Spleen (tissue), 7 donors: ENCODE measurements around the gene KCND2.

Experiments used
- POLR2A ChIP-seq, 3 donors: fragments of 450-650 bp; IDR thresholded peaks; one replicate each; pipeline ENCODE4 v1.5.1; 2017; ENCODE audit warnings: antibody characterized with exemption in 3 of 3, mild to moderate bottlenecking in 1 of 3
- POLR2AphosphoS5 ChIP-seq, 3 donors: sonication (generic); formaldehyde crosslinking; IDR thresholded peaks; one replicate each; pipeline ENCODE4 v1.5.1; 2017; ENCODE audit warnings: antibody characterized with exemption in 3 of 3
- TF ChIP-seq, protein P1 (sequence below), 11 experiments: fragments of 200-600 bp in 7 of 11; fragments of 450-650 bp in 4 of 11; sonication (generic) in 4 of 11; IDR thresholded peaks in 8 of 11; conservative IDR thresholded peaks in 3 of 11; 1 replicate in 7 of 11; 2 replicates in 4 of 11; pipeline versions ENCODE4 v1.4.0 to v1.8.0; 2016 to 2021; ENCODE audit warnings: antibody characterized with exemption in 11 of 11, inconsistent platforms in 4 of 11, mild to moderate bottlenecking in 1 of 11
- donor health status: DM: no; HTN: no; CAD: no; lungs with moderate emphysema.
- donor health status: DM: no; HTN: no; CAD: no.
- donor health status: DM: no; HTN: no; CAD: no.

DNA sequence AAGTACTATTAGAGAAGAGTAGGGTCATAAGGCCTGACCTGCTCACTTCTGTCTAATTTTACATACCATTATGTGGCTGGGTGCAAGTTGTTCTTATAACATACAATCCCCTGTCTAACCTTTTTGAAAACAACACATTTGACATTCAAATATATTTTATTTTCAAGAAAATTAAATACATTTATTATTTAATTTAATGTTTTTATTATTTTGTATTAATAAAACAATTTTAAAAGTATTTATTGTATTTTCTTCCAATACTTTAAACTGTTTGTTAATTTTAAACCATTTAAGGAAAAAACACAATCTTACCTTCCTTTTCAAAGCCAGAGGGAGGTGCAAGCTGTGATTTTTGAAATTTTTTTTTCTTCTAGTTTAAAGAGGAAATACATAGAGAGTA lies 232.8 kb downstream of the KCND2 start:
- TF ChIP-seq POLR2A (IDR thresholded peaks at IDR 0.05) (no peak), POLR2AphosphoS5 (IDR thresholded peaks at IDR 0.05) (no peak)
- TF ChIP-seq, protein P1, sequence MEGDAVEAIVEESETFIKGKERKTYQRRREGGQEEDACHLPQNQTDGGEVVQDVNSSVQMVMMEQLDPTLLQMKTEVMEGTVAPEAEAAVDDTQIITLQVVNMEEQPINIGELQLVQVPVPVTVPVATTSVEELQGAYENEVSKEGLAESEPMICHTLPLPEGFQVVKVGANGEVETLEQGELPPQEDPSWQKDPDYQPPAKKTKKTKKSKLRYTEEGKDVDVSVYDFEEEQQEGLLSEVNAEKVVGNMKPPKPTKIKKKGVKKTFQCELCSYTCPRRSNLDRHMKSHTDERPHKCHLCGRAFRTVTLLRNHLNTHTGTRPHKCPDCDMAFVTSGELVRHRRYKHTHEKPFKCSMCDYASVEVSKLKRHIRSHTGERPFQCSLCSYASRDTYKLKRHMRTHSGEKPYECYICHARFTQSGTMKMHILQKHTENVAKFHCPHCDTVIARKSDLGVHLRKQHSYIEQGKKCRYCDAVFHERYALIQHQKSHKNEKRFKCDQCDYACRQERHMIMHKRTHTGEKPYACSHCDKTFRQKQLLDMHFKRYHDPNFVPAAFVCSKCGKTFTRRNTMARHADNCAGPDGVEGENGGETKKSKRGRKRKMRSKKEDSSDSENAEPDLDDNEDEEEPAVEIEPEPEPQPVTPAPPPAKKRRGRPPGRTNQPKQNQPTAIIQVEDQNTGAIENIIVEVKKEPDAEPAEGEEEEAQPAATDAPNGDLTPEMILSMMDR (IDR thresholded peaks at IDR 0.05 in 8 of 11, conservative IDR thresholded peaks at IDR 0.05 in 3 of 11): no peak
